BJ (cell line): ENCODE data around the gene LTB4R. TPM values are rescaled to one million over a fixed set of nuclear protein-coding genes. Genes with fewer than 3 reads are reported as not detected.

Source experiments
- CTCF ChIA-PET: fragments of 350-600 bp; formaldehyde crosslinking; extraction: SDS; loops from one replicate; lab custom pipeline; 2021; ENCODE audit warnings: antibody characterized with exemption, inconsistent platforms; lab: Yijun Ruan, JAX
- POLR2A ChIA-PET: fragments of 300-600 bp; sonication (Branson Sonifier 250); formaldehyde crosslinking; extraction: SDS; loops from one replicate; lab custom pipeline; 2021; ENCODE audit warnings: antibody characterized with exemption; lab: Charles Lee
- DNase-seq: peaks from one replicate; pipeline ENCODE4 v3.0.0-alpha.2; 2011; ENCODE audit warnings: low read depth
- H3K27me3 ChIP-seq: 2 replicates; pipeline ENCODE4 v1.6.0; 2011; ENCODE audit warnings: low read length; ENCODE audit not compliant: control insufficient read depth, insufficient read depth
- H3K36me3 ChIP-seq: 2 replicates; pipeline ENCODE4 v1.5.1; 2011; ENCODE audit warnings: low read length; ENCODE audit not compliant: control insufficient read depth, insufficient read depth
- H3K4me3 ChIP-seq: 2 replicates; pipeline ENCODE4 v1.5.1; 2011; ENCODE audit warnings: low read depth, mild to moderate bottlenecking, control low read depth, low read length
- CTCF ChIP-seq: IDR thresholded peaks from 2 replicates; pipeline ENCODE4 v1.5.1; 2011; ENCODE audit warnings: low read depth, mild to moderate bottlenecking, control low read depth, inconsistent platforms, low read length, moderate library complexity; ENCODE audit not compliant: insufficient read depth
- polyA plus RNA-seq: library from polyadenylated mRNA; depleted of rRNA; stranded (reverse); fragments of >200 nt; gene quantifications from 2 replicates; pipeline ENCODE4 v1.2.3, GENCODE V29; 2011

Gene LTB4R
- polyA plus RNA-seq, 1 experiment: 2.6 TPM

GRCh38 chr14:24272467-24272866, 38.8 kb upstream of the LTB4R start:
- Histone ChIP-seq H3K36me3 (peaks cover 10% of the 10 kb centered on the region), H3K4me3 (no peak overlapping the region), H3K27me3 (no peaks in the 10 kb centered on the region)
- no peak for DNase-seq
- ChIA-PET POLR2A (no interaction called here), CTCF (interaction anchor here (2.0 to 4.1 kb wide), 7 partner anchors 8 to 35 kb away, joined by 8 to 29 read pairs (median 16); partner anchors contain the start of genes CIDEB, TGM1 and TINF2)
- no peak for TF ChIP-seq CTCF

- no peaks in the 10 kb centered on the region for H3K27me3 ChIP-seq
- DNase-seq: no peak
- TF ChIP-seq CTCF: no peak
- POLR2A ChIA-PET: no interaction called here
- no peak overlapping the region for H3K4me3 ChIP-seq
- peaks cover 6% of the 10 kb centered on the region for H3K36me3 ChIP-seq
- CTCF ChIA-PET: interaction anchor here (0.8 to 3.2 kb wide), 6 partner anchors 11 to 34 kb away, joined by 3 to 12 read pairs (median 3); partner anchors contain the start of genes CIDEB, NOP9 and TINF2
These were observed 37.8 kb upstream of the LTB4R start for GRCh38 chr14:24273422-24273998.

GRCh38 chr14:24274101-24274543, 37.2 kb upstream of the LTB4R start:
- no peak for DNase-seq
- no peak for TF ChIP-seq CTCF
- no peaks in the 10 kb centered on the region for H3K27me3 ChIP-seq
- ChIA-PET CTCF (interaction anchor here (0.8 to 3.2 kb wide), 6 partner anchors 11 to 33 kb away, joined by 3 to 12 read pairs (median 3); partner anchors contain the start of genes CIDEB, NOP9 and TINF2), POLR2A (no interaction called here)
- H3K4me3 ChIP-seq: no peak overlapping the region
- peaks cover 2% of the 10 kb centered on the region; the same call in 1 of the 2 replicates for H3K36me3 ChIP-seq

- no peak for TF ChIP-seq CTCF
- no peaks in the 10 kb centered on the region for H3K27me3 ChIP-seq
- H3K36me3 ChIP-seq: no peaks in the 10 kb centered on the region
- ChIA-PET POLR2A (no interaction called here), CTCF (interaction anchor here (2.0 kb wide), 1 partner anchor 160 kb away, joined by 6 read pairs; no protein-coding TSS in a partner anchor)
- no peak for DNase-seq
- no peak overlapping the region for H3K4me3 ChIP-seq
These were observed 34.2 kb upstream of the LTB4R start for GRCh38 chr14:24277071-24277470.

GRCh38 chr14:24277606-24278321, 33.5 kb upstream of the LTB4R start:
- no peak for DNase-seq

More at GRCh38 chr14:24277606-24278321, 33.5 kb upstream of the LTB4R start:
- TF ChIP-seq CTCF: no peak
- ChIA-PET CTCF (interaction anchor here (1.6 to 9.7 kb wide), 3 partner anchors 19 to 159 kb away, joined by 6 to 47 read pairs (median 6); partner anchors contain the start of genes DHRS1, NOP9 and TINF2), POLR2A (no interaction called here)
- Histone ChIP-seq H3K36me3 (no peaks in the 10 kb centered on the region), H3K4me3 (no peak overlapping the region), H3K27me3 (no peaks in the 10 kb centered on the region)
